T-helper 2 cell treated with Interferon-gamma antibody and Interleukin-4, amounts not matched to agents 5 μg/mL and 100 μg/mL, for 36 hours (primary cell): Measurements from ENCODE around the gene KIF16B.

ENCODE experiments used
- DNase-seq: peaks from one replicate; pipeline ENCODE4 v3.0.0; 2021; ENCODE audit warnings: low spot score
- H3K27ac Mint-ChIP-seq: one replicate; pipeline ENCODE4 v1.8.0; 2021; ENCODE audit warnings: mild to moderate bottlenecking, mixed read lengths
- H3K27me3 Mint-ChIP-seq: one replicate; pipeline ENCODE4 v1.8.0; 2021; ENCODE audit warnings: low read depth, mixed read lengths
- H3K36me3 Mint-ChIP-seq: one replicate; pipeline ENCODE4 v1.8.0; 2021; ENCODE audit warnings: low read depth, mixed read lengths
- H3K4me1 Mint-ChIP-seq: one replicate; pipeline ENCODE4 v1.8.0; 2021; ENCODE audit warnings: low read depth, mixed read lengths
- H3K4me3 Mint-ChIP-seq: one replicate; pipeline ENCODE4 v1.8.0; 2022; ENCODE audit warnings: mild to moderate bottlenecking, moderate library complexity, mixed read lengths
- H3K9me3 Mint-ChIP-seq: one replicate; pipeline ENCODE4 v1.8.0; 2021; ENCODE audit warnings: mixed read lengths

Gene KIF16B

DNA sequence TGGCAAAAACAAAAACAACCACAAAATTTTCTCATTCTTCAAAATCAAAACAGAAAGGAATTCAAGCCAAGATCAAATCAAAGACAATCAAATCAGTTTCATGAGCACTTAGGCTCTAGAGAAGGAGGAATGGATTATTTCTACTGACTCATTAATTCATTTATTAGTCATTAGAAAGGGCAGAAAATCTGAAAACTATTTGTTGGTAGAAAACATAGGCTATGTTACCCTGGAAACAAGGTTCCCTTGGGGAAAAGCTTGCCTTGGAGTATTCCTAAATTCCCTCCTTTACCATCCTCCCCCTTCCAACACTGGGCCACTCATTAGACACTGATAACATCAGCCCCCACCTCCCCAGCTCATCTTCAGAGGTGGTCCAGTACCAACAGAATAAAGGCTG lies 17.5 kb downstream of the KIF16B start:
- no peak for DNase-seq
- H3K9me3 Mint-ChIP-seq = peaks cover 4% of the 10 kb centered on the region
- H3K36me3 Mint-ChIP-seq = no peaks in the 10 kb centered on the region
- H3K27me3 Mint-ChIP-seq = no peaks in the 10 kb centered on the region
- no peak overlapping the region for H3K27ac Mint-ChIP-seq
- H3K4me3 Mint-ChIP-seq = no peak overlapping the region
- H3K4me1 Mint-ChIP-seq = no peaks in the 10 kb centered on the region

DNA sequence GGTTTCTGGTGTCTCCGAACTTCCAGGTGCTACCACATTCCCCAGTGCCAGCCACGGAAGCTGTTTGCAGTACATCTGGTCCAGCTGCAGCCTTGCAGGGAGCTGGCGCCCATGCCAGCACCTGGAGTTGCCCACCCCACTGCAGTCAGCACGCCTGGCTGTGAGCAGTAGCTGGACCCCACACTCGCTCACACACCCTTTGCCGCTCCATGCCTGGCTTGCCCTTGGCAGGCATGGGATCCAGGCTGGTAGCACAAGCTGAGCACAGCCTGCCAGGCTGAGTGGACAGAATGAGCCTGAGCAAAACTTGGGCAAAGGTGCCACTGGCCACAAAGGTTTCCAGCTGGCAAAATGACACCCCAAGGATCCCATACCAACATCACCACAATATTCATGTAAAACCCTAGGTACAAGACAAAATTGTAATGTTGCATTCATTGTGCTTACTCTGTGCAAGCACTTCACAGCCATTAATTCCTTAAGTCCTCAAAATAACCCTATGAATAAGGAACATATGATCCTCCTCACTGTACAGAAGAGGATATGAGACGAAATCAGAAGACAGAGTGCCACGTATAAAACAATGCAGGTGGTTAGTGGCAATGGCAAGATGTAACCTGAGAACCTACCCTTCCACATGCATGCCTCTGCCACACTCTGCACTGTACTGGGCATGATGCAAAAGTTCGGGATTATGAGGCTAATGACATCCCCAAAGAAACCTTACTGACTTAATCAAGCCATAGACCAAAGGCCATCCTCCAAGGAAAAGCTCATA lies 18.3 kb downstream of the KIF16B start:
- peaks cover 4% of the 10 kb centered on the region for H3K9me3 Mint-ChIP-seq
- DNase-seq = no peak
- no peaks in the 10 kb centered on the region for H3K27me3 Mint-ChIP-seq
- H3K27ac Mint-ChIP-seq = no peak overlapping the region
- H3K36me3 Mint-ChIP-seq = no peaks in the 10 kb centered on the region
- H3K4me3 Mint-ChIP-seq = no peak overlapping the region
- H3K4me1 Mint-ChIP-seq = no peaks in the 10 kb centered on the region

DNA sequence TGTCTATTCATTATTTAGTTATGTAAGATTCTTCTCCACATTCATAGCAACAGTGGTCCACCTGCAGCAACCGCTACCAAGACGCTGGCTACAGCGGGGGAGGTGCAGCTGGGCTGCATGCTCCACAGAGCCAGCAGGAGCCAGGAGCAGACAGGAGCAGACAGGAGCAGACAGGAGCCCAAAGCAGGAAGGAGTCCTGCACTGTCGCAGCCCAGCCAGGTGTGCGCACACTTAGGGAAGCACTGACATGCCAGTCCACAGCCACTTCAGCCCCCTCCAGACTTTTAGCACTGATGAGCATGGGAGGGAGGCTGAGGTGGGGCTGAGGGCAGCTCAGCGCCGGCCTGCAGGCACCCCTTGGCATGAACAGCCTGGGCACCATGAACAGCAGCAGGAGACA lies 19.6 kb downstream of the KIF16B start:
- H3K27me3 Mint-ChIP-seq = no peaks in the 10 kb centered on the region
- no peaks in the 10 kb centered on the region for H3K36me3 Mint-ChIP-seq
- no peak overlapping the region for H3K27ac Mint-ChIP-seq
- H3K4me3 Mint-ChIP-seq = no peak overlapping the region
- no peak for DNase-seq
- no peaks in the 10 kb centered on the region for H3K4me1 Mint-ChIP-seq
- H3K9me3 Mint-ChIP-seq = peaks cover 4% of the 10 kb centered on the region

DNA sequence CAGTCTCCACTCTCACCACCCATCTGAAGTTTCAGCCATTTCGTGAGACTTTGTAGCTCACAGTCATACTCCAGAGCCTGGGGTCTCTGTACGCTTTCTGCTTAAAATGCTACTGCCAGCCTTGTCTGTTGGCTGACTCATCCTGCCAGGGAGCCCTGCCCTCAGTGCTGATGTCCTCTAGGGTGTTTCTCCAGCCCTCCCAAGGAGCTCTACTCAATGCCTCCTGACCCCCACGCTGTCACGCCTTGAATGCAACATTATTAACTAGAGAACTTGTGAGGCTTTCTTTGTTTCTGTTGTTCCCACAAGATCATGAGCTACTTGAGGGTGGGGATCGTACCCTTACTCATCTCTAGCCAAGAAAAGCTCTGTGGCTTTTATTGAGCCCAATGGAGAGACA lies 20.1 kb downstream of the KIF16B start:
- H3K9me3 Mint-ChIP-seq = peaks cover 4% of the 10 kb centered on the region
- no peaks in the 10 kb centered on the region for H3K36me3 Mint-ChIP-seq
- H3K4me3 Mint-ChIP-seq = no peak overlapping the region
- H3K27me3 Mint-ChIP-seq = no peaks in the 10 kb centered on the region
- no peak overlapping the region for H3K27ac Mint-ChIP-seq
- H3K4me1 Mint-ChIP-seq = no peaks in the 10 kb centered on the region
- DNase-seq = no peak

DNA sequence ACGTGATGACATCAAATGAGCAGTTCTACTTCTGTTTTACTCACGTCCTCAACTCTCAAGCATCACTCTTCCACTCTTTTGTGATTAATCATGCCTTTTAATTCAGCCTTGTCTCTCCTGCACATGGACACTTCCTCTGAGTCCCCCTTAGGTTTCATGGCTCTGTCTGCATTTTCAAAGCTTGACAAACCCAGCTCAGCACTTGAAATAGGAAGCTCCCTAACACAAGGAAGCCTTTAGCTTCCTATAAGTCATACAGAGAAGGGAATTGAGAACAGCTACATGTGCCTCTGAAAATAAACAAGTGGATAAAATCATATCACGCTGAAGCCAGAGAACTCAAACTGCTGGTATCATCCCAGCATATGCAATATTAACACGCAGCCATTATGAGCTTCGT lies 21.2 kb downstream of the KIF16B start:
- Mint-ChIP-seq H3K4me1 (no peaks in the 10 kb centered on the region), H3K27ac (no peak overlapping the region), H3K27me3 (no peaks in the 10 kb centered on the region), H3K4me3 (no peak overlapping the region), H3K9me3 (peaks cover 4% of the 10 kb centered on the region), H3K36me3 (no peaks in the 10 kb centered on the region)
- DNase-seq = no peak

DNA sequence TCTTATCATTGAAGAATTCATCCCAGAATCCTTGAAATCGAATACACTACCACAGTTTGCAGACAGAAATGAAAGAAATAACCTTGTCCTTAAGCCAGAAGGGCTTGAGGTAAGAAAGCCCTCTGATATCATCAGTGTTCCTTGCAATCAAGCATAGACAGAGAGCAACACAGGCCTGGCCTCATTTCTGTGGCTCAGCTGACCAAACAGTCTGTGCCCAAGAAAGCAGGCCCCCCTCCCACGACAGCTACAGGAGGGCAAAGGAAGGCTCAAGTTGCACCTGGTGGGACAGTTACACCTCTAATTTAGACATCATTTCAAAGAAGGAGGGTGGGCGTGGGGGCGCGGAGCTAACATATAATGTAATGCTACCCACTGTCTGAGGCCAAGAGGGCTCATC lies 21.6 kb downstream of the KIF16B start:
- Mint-ChIP-seq H3K4me1 (no peaks in the 10 kb centered on the region), H3K4me3 (no peak overlapping the region), H3K36me3 (no peaks in the 10 kb centered on the region), H3K9me3 (peaks cover 4% of the 10 kb centered on the region), H3K27me3 (no peaks in the 10 kb centered on the region), H3K27ac (no peak overlapping the region)
- DNase-seq = no peak

DNA sequence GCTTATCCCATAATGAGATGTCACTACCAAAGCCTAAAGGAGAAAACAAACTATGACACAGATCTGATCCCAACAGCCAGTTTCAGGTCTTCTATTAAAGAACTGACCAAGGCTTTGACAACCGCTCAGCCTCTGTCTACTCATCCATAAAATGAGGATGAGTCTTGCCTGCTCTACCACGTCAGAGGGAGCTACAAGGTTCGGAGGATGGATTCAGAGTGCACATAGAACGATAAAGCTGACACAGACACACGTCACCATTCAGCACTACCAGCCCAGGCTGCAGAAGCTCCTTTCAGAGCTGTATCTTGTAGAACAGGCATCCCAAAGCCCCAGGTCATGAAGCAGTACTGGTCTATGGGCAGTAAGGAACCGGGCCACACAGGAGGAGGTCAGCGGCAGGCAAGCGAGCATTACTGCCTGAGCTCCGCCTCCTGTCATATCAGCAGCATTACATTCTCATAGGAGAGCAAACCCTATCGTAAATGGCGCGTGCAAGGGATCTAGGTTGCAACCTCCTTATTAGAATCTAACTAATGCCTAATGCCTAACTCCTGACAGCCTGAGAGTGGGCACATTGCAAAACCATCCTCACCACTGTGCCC lies 25.1 kb downstream of the KIF16B start:
- Mint-ChIP-seq H3K27me3 (no peaks in the 10 kb centered on the region), H3K4me3 (no peak overlapping the region), H3K4me1 (no peaks in the 10 kb centered on the region), H3K9me3 (peaks cover 4% of the 10 kb centered on the region), H3K27ac (no peak overlapping the region), H3K36me3 (no peaks in the 10 kb centered on the region)
- no peak for DNase-seq

DNA sequence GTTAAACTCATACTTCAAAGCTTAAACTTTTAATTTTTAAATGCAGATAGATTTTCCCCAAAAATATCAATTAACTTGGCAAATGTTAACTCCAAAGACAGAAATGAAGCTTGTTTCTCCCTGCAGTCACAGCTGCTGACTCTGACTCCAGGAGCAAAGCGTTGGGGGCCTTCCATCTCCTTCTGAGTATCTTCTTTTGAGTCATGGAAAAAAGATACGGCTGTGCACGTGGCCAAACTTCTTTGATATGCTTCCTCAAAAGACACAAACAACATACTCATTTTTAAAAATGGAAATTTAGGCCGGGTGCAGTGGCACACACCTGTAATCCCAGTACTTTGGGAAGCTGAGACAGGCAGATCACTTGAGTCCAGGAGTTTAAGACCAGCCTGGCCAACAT lies 28.3 kb downstream of the KIF16B start:
- Mint-ChIP-seq H3K27ac (no peak overlapping the region), H3K4me3 (no peak overlapping the region), H3K9me3 (no peaks in the 10 kb centered on the region), H3K4me1 (no peaks in the 10 kb centered on the region), H3K36me3 (no peaks in the 10 kb centered on the region), H3K27me3 (no peaks in the 10 kb centered on the region)
- no peak for DNase-seq

DNA sequence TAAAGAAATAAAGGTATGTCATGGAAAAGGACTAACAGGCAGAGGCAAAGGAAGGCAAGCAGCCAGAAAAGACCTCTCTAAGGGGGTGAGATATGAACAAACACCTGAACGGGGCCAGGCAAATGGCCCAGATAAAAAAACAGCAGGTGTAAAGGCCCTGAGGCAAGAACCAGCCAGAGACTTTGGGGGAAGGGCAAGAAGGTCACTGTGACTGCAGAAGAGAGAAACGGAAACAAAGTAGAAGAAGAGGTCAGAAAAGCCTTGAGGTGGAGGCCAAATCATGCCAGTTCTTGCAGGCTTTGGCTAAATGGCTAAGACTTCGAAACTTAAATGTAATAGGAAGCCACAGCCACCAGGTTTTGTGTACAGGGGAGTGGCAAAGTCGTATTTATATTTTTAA lies 30.8 kb downstream of the KIF16B start:
- H3K36me3 Mint-ChIP-seq = no peaks in the 10 kb centered on the region
- no peak overlapping the region for H3K27ac Mint-ChIP-seq
- no peak overlapping the region for H3K4me3 Mint-ChIP-seq
- no peak for DNase-seq
- H3K9me3 Mint-ChIP-seq = no peaks in the 10 kb centered on the region
- H3K4me1 Mint-ChIP-seq = no peaks in the 10 kb centered on the region
- H3K27me3 Mint-ChIP-seq = no peaks in the 10 kb centered on the region

DNA sequence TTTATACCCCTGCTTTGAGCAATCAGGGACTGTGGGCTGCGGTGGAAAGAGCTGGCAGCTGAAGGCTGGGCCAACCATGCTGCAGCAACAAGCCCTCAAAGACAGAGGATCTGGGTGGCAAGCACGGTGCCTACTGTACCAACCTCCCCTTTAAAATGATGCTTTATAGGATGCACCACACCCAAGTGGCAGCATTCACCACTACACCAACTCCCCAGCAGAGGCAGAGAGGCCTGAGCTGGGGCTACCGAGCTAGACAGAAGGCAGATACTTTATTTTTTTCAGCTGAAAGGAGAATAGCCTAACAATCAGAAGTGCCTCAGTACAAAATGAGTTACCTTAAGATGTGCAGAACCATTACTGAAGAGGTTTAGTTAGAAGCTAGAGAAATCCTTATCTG lies 31.4 kb downstream of the KIF16B start:
- Mint-ChIP-seq H3K4me3 (no peak overlapping the region), H3K27me3 (no peaks in the 10 kb centered on the region), H3K27ac (no peak overlapping the region), H3K9me3 (no peaks in the 10 kb centered on the region), H3K4me1 (no peaks in the 10 kb centered on the region), H3K36me3 (no peaks in the 10 kb centered on the region)
- DNase-seq = no peak

DNA sequence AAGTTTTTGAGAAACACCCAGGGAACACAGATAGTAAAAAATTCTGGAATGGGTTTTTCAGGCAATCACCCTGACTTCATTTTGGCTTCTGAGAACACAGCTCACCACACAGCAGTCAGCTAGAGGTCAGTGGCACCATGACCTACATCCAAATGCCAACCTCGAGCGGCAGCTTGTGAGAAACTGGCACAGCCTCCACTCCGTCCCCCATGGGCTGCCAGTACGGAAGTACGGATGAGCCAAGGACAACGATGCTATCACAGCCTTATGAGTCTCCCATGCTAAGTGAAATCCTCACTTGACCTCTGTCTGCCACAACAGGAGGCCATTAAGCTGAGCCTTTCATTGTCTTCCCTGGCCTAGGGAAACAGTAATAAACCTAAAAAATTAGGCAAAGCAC lies 32.0 kb downstream of the KIF16B start:
- Mint-ChIP-seq H3K9me3 (no peaks in the 10 kb centered on the region), H3K36me3 (no peaks in the 10 kb centered on the region), H3K4me3 (no peak overlapping the region), H3K27ac (no peak overlapping the region), H3K27me3 (no peaks in the 10 kb centered on the region), H3K4me1 (no peaks in the 10 kb centered on the region)
- DNase-seq = no peak

DNA sequence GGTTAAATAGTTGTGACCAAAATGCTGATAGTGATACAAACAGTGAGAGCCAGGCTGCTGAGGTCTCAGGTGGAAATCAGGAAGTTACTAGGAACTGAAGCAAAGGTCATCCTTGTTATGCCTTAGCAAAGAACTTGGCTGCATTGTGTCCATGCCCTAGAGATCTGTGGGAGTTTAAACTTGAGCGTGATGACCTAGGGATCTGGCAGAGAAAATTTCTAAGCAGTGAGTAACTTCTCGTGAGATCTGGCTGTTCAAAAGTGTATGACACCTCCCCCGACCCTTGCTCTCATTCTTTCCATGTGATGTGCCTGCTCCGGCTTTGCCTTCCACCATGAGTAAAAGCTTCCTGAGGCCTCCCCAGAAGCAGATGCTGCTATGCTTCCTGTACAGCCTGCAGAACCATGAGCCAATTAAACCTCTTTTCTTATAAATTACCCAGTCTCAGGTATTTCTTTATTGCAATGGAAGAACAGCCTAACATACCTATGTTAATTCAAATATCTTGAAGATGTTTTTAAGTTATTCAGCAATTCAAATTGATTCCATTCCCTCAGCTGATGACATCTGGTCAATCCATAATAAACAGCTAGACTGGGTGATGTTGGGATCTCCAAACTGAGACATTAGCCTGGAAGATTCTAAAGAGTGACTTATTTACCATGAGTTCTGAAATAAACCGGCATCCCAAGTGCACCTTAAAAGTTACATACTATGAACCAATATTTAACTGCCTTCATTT lies 33.8 kb downstream of the KIF16B start:
- Mint-ChIP-seq H3K9me3 (no peaks in the 10 kb centered on the region), H3K4me1 (no peaks in the 10 kb centered on the region), H3K27ac (no peak overlapping the region)

DNA sequence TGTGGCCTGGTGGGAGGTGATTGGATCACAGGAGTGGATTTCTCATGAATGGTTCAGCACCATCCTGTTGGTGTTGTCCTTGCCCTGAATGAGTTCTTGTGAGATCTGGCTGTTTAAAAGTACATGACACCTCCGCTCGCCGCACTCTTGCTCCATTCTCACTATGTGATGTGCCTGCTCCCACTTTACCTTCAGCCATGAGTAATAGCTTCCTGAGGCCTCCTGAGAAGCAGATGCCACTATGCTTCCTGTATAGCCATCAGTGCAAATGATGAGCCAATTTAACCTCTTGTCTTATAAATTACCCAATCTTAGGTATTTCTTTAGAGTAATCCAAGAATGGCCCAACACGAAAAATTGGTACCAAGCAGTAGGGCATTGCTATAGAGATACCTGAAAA lies 34.5 kb downstream of the KIF16B start:
- no peak overlapping the region for H3K4me3 Mint-ChIP-seq

More for the DNA sequence above, 33.8 kb downstream of the KIF16B start:
- H3K4me3 Mint-ChIP-seq = no peak overlapping the region
- no peak for DNase-seq
- no peaks in the 10 kb centered on the region for H3K27me3 Mint-ChIP-seq
- no peaks in the 10 kb centered on the region for H3K36me3 Mint-ChIP-seq

DNA sequence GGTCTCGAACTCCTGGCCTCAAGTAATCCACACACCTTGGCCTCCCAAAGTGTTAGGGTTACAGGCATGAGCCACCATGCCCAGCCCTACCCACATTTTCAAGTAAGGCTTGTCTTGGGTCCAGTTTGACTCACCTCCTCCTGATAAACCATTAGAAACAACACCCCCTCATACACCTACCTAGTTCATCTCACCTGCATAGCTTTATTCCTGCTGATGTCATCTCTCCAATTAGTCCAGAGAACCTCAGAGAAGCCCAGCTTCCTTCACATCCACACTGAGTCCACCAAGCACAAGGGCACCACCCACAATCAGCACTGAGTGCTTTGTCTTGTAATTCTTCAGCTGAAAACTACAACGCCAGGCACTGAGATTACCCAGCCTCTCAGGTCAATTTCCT lies 35.3 kb downstream of the KIF16B start:
- no peaks in the 10 kb centered on the region for H3K4me1 Mint-ChIP-seq
- H3K9me3 Mint-ChIP-seq = no peaks in the 10 kb centered on the region
- no peak overlapping the region for H3K4me3 Mint-ChIP-seq
- no peak for DNase-seq
- no peaks in the 10 kb centered on the region for H3K27me3 Mint-ChIP-seq
- no peaks in the 10 kb centered on the region for H3K36me3 Mint-ChIP-seq
- H3K27ac Mint-ChIP-seq = no peak overlapping the region

More for the DNA sequence above, 34.5 kb downstream of the KIF16B start:
- Mint-ChIP-seq H3K27me3 (no peaks in the 10 kb centered on the region), H3K27ac (no peak overlapping the region), H3K9me3 (no peaks in the 10 kb centered on the region), H3K4me1 (no peaks in the 10 kb centered on the region), H3K36me3 (no peaks in the 10 kb centered on the region)
- no peak for DNase-seq
